GM19395 (cell line): ENCODE results near the gene RTN3.
"Not testable (repeated sequence)": the region's sequence is repeated elsewhere in the genome, so short reads cannot be mapped to it uniquely, and the experiment has no call there.

Experiments used
- ATAC-seq: cut with Tn5 transposase; IDR thresholded peaks from one replicate; pipeline ENCODE4 v1.9.1; 2021; ENCODE audit warnings: mild to moderate bottlenecking, moderate library complexity; ENCODE audit not compliant: unreplicated experiment

Gene RTN3

GRCh38 chr11:63767565-63768236 lies 86.4 kb downstream of the RTN3 start:
- ATAC-seq: no peak

- peak; percentile 56 for ATAC-seq
Observed at GRCh38 chr11:63768237-63769041, 87.1 kb downstream of the RTN3 start, which contains the start of gene ZFTA. ZFTA (minus strand) TSS chr11:63768775; CDS start chr11:63768622, 153 bp downstream.

GRCh38 chr11:63769042-63769713 lies 87.9 kb downstream of the RTN3 start:
- ATAC-seq: peak; percentile 37

- ATAC-seq: no peak
Observed at GRCh38 chr11:63769714-63770455, 88.6 kb downstream of the RTN3 start.

- no peak for ATAC-seq
Observed at GRCh38 chr11:63770763-63771162, 89.5 kb downstream of the RTN3 start.

GRCh38 chr11:63771741-63772318 lies 90.5 kb downstream of the RTN3 start:
- ATAC-seq: not testable (repeated sequence)

- no peak for ATAC-seq
Observed at GRCh38 chr11:63775191-63775590, 93.9 kb downstream of the RTN3 start.

GRCh38 chr11:63779039-63779438 lies 97.7 kb downstream of the RTN3 start:
- no peak for ATAC-seq

GRCh38 chr11:63782749-63783148 lies 101.4 kb downstream of the RTN3 start:
- ATAC-seq: no peak

GRCh38 chr11:63783925-63784592 lies 102.8 kb downstream of the RTN3 start:
- no peak for ATAC-seq

- ATAC-seq: no peak
Observed at GRCh38 chr11:63785823-63786222, 104.5 kb downstream of the RTN3 start.

- no peak for ATAC-seq
Observed at GRCh38 chr11:63791495-63792167, 110.3 kb downstream of the RTN3 start.

GRCh38 chr11:63793161-63793560 lies 111.9 kb downstream of the RTN3 start:
- no peak for ATAC-seq

GRCh38 chr11:63795066-63795465 lies 113.8 kb downstream of the RTN3 start:
- ATAC-seq: no peak

- ATAC-seq: no peak
Observed at GRCh38 chr11:63800921-63801320, 119.6 kb downstream of the RTN3 start.

GRCh38 chr11:63802637-63803414 lies 121.5 kb downstream of the RTN3 start:
- no peak for ATAC-seq

- no peak for ATAC-seq
Observed at GRCh38 chr11:63804259-63804658, 123.0 kb downstream of the RTN3 start.

- ATAC-seq: no peak
Observed at GRCh38 chr11:63805844-63806415, 124.6 kb downstream of the RTN3 start.
